Mesenchymal stem cell (in vitro differentiated cells and primary cell): ENCODE measurements around the gene LSP1.
"Not testable (repeated sequence)": the region's sequence is repeated elsewhere in the genome, so short reads cannot be mapped to it uniquely, and the experiment has no call there.

Experiments
- DNase-seq: peaks from one replicate; pipeline ENCODE4 v3.0.0-alpha.2; 2013
- H2AFZ ChIP-seq: one replicate; pipeline ENCODE4 v1.6.1; 2013; ENCODE audit warnings: low read depth, mild to moderate bottlenecking, control low read depth, inconsistent platforms, low read length, moderate library complexity
- H2AK5ac ChIP-seq: 2 replicates; pipeline ENCODE4 v1.6.1; 2013; ENCODE audit warnings: low read length, moderate library complexity, mild to moderate bottlenecking, inconsistent platforms; ENCODE audit not compliant: severe bottlenecking
- H2BK120ac ChIP-seq: one replicate; pipeline ENCODE4 v1.6.1; 2013; ENCODE audit warnings: low read depth, mild to moderate bottlenecking, inconsistent platforms, low read length, moderate library complexity
- H2BK12ac ChIP-seq, 2 experiments: one replicate each; pipeline ENCODE4 v1.6.1; 2013; ENCODE audit warnings: inconsistent platforms in 2 of 2, low read length in 2 of 2, mild to moderate bottlenecking in 2 of 2, moderate library complexity in 2 of 2, control low read depth in 1 of 2
- H2BK15ac ChIP-seq: one replicate; pipeline ENCODE4 v1.6.1; 2013; ENCODE audit warnings: mild to moderate bottlenecking, low read depth, inconsistent platforms; ENCODE audit not compliant: poor library complexity, severe bottlenecking
- H2BK5ac ChIP-seq: 2 replicates; pipeline ENCODE4 v1.6.1; 2013; ENCODE audit warnings: low read depth, mild to moderate bottlenecking, low read length, control low read depth, inconsistent platforms; ENCODE audit not compliant: poor library complexity, severe bottlenecking
- H3K14ac ChIP-seq, 2 experiments: one replicate each; pipeline ENCODE4 v1.6.1; 2013; ENCODE audit warnings: inconsistent platforms in 2 of 2, low read length in 2 of 2, control low read depth in 1 of 2, mild to moderate bottlenecking in 1 of 2, moderate library complexity in 1 of 2
- H3K18ac ChIP-seq, 2 experiments: one replicate each; pipeline ENCODE4 v1.6.1; 2013; ENCODE audit warnings: inconsistent platforms in 2 of 2, low read length in 2 of 2, control low read depth in 1 of 2, low read depth in 1 of 2, mild to moderate bottlenecking in 1 of 2
- H3K23ac ChIP-seq, 2 experiments: one replicate each; pipeline ENCODE4 v1.6.1; 2013; ENCODE audit warnings: inconsistent platforms in 2 of 2, low read length in 2 of 2, mild to moderate bottlenecking in 2 of 2, moderate library complexity in 2 of 2, control low read depth in 1 of 2
- H3K27ac ChIP-seq: 2 replicates; pipeline ENCODE4 v1.5.1; 2013; ENCODE audit warnings: mild to moderate bottlenecking, moderate library complexity, low read length, control low read depth, inconsistent platforms; ENCODE audit not compliant: poor library complexity, severe bottlenecking
- H3K27me3 ChIP-seq, 2 experiments: 2 replicates each; pipeline versions ENCODE4 v1.6.1 to v1.7.0; 2013; ENCODE audit warnings: low read length in 2 of 2, mild to moderate bottlenecking in 2 of 2, moderate library complexity in 2 of 2, control low read depth in 1 of 2, inconsistent platforms in 1 of 2; ENCODE audit not compliant: control insufficient read depth in 1 of 2, insufficient read depth in 1 of 2
- H3K36me3 ChIP-seq, 2 experiments: 2 replicates each; pipeline versions ENCODE4 v1.6.1 to v1.7.0; 2013; ENCODE audit warnings: low read length in 2 of 2, control low read depth in 1 of 2, inconsistent platforms in 1 of 2, low read depth in 1 of 2, mild to moderate bottlenecking in 1 of 2; ENCODE audit not compliant: insufficient read depth in 2 of 2, control insufficient read depth in 1 of 2
- H3K4ac ChIP-seq, 2 experiments: one replicate each; pipeline ENCODE4 v1.6.1; 2013; ENCODE audit warnings: inconsistent platforms in 2 of 2, low read length in 2 of 2, mild to moderate bottlenecking in 2 of 2, moderate library complexity in 2 of 2, control low read depth in 1 of 2, low read depth in 1 of 2
- H3K4me1 ChIP-seq: 2 replicates; pipeline ENCODE4 v1.6.1; 2013; ENCODE audit warnings: low read depth, low read length, control low read depth; ENCODE audit not compliant: control insufficient read depth, insufficient read depth
- H3K4me2 ChIP-seq: 2 replicates; pipeline ENCODE4 v1.6.1; 2013; ENCODE audit warnings: low read length, mild to moderate bottlenecking, inconsistent platforms; ENCODE audit not compliant: poor library complexity, severe bottlenecking
- H3K4me3 ChIP-seq, 2 experiments: 2 replicates each; pipeline versions ENCODE4 v1.5.1 to v1.7.0; 2013; ENCODE audit warnings: low read length in 2 of 2, mild to moderate bottlenecking in 2 of 2, control low read depth in 1 of 2, low read depth in 1 of 2; ENCODE audit not compliant: insufficient read depth in 1 of 2
- H3K79me1 ChIP-seq: replicated peaks from 2 replicates; pipeline ENCODE4 v1.6.1; 2013; ENCODE audit warnings: mild to moderate bottlenecking, control low read depth, low read length, inconsistent platforms; ENCODE audit not compliant: poor library complexity, severe bottlenecking
- H3K9ac ChIP-seq: 2 replicates; pipeline ENCODE4 v1.7.0; 2013; ENCODE audit warnings: mild to moderate bottlenecking, low read length, moderate library complexity
- H3K9me3 ChIP-seq: 2 replicates; pipeline ENCODE4 v1.7.0; 2013; ENCODE audit warnings: mild to moderate bottlenecking, low read length; ENCODE audit not compliant: control insufficient read depth
- H4K8ac ChIP-seq: one replicate; pipeline ENCODE4 v1.6.1; 2013; ENCODE audit warnings: inconsistent platforms, mild to moderate bottlenecking, low read length, moderate library complexity
- H4K91ac ChIP-seq: one replicate; pipeline ENCODE4 v1.6.1; 2013; ENCODE audit warnings: mild to moderate bottlenecking, low read length, inconsistent platforms
- WGBS: methylation state at CpG from one replicate; pipeline ENCODE4 v1.1.7; 2013; ENCODE audit warnings: mixed read lengths; 5-methylcytosine and 5-hydroxymethylcytosine counted together

The LSP1 gene

DNA sequence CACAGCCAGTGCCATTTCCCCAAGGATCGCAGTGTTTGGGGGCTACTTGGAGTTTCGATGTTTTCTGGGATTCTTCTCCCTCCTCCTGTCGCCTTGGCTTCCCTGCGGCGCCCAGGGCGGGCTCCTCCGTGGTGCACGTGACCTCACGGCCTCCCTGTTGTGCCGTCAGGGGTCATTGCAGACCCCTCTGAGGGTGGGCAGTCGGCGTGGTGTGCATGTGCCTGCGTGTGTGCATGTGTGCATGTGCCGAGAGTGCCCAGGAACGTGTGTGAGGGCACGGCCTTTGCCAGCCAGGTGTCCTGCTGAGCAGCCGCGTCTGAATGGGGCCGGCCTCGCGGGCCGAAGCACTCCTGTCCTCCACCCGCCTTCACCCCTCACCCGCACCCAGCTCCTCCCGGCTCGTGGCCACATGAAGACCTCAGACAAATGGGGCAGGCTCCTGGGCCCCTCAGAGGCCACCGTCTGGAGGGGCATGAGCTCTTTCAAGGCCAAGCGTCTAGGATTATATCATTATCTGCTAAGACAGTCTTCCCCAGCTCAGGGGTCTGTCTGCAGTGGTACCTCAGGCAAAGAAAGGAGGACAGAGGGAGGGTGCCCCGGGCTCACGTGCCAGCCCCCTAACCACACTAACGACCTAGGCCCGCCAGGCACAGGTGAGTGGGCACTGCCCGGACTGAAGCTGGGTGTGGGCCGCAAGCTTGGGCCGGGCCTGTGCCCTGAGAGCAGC lies 84.9 kb downstream of the LSP1 start:
- Histone ChIP-seq H3K23ac (no peak overlapping the region), H3K27me3 (peaks cover 5 to 14% of the 10 kb centered on the region in 2 experiments), H2BK120ac (no peak overlapping the region), H3K4me1 (no peaks in the 10 kb centered on the region), H3K4ac (no peak overlapping the region), H3K18ac (no peak overlapping the region), H2BK5ac (no peak overlapping the region), H3K14ac (no peak overlapping the region), H2AFZ (no peak overlapping the region), H3K9me3 (no peaks in the 10 kb centered on the region), H3K9ac (no peak overlapping the region), H3K36me3 (no peaks in the 10 kb centered on the region), H3K27ac (no peak overlapping the region), H3K4me3 (no peak overlapping the region), H4K91ac (no peak overlapping the region), H2BK12ac (no peak overlapping the region), H2AK5ac (no peak overlapping the region), H2BK15ac (no peak overlapping the region), H3K79me1 (no peaks in the 10 kb centered on the region), H4K8ac (no peak overlapping the region), H3K4me2 (no peak overlapping the region)
- WGBS: 81% methylated on average over 35 of the region's 35 CpGs
- no peak for DNase-seq

GRCh38 chr11:1938343-1939005 lies 85.6 kb downstream of the LSP1 start:
- Histone ChIP-seq H2BK5ac (no peak overlapping the region), H3K14ac (no peak overlapping the region), H3K4me1 (no peaks in the 10 kb centered on the region), H3K36me3 (no peaks in the 10 kb centered on the region), H3K23ac (no peak overlapping the region), H3K9me3 (no peaks in the 10 kb centered on the region), H4K8ac (no peak overlapping the region), H3K4me3 (no peak overlapping the region), H3K4me2 (no peak overlapping the region), H2AK5ac (no peak overlapping the region), H2BK120ac (no peak overlapping the region), H3K27me3 (peaks cover 5 to 10% of the 10 kb centered on the region in 2 experiments), H3K79me1 (no peaks in the 10 kb centered on the region), H2BK12ac (no peak overlapping the region), H3K18ac (no peak overlapping the region), H2AFZ (no peak overlapping the region), H3K9ac (no peak overlapping the region), H2BK15ac (no peak overlapping the region), H3K27ac (no peak overlapping the region), H4K91ac (no peak overlapping the region), H3K4ac (no peak overlapping the region)
- DNase-seq: no peak
- WGBS: 88% methylated on average over 23 of the region's 27 CpGs

- DNase-seq: no peak
- H2BK120ac ChIP-seq: no peak overlapping the region
- no peak overlapping the region for H3K4ac ChIP-seq
- no peak overlapping the region for H3K4me3 ChIP-seq
- no peak overlapping the region for H3K18ac ChIP-seq
- peak overlapping the region; percentile 43 for H3K9ac ChIP-seq
- H3K14ac ChIP-seq: no peak overlapping the region
- 57% methylated on average over 17 of the region's 23 CpGs for WGBS
- H3K27ac ChIP-seq: no peak overlapping the region
- no peaks in the 10 kb centered on the region for H3K9me3 ChIP-seq
- no peak overlapping the region for H4K8ac ChIP-seq
- H3K23ac ChIP-seq: no peak overlapping the region
- no peak overlapping the region for H2BK15ac ChIP-seq
- H4K91ac ChIP-seq: no peak overlapping the region
- H3K4me1 ChIP-seq: peaks cover 3% of the 10 kb centered on the region
- H3K27me3 ChIP-seq: peaks cover 5 to 7% of the 10 kb centered on the region in 2 experiments
- H2BK12ac ChIP-seq: no peak overlapping the region
- no peak overlapping the region for H3K4me2 ChIP-seq
- H2BK5ac ChIP-seq: no peak overlapping the region
- H3K36me3 ChIP-seq: no peaks in the 10 kb centered on the region
- no peak overlapping the region for H2AFZ ChIP-seq
- no peaks in the 10 kb centered on the region for H3K79me1 ChIP-seq
- no peak overlapping the region for H2AK5ac ChIP-seq
Measured at GRCh38 chr11:1939006-1939625, 86.2 kb downstream of the LSP1 start.

DNA sequence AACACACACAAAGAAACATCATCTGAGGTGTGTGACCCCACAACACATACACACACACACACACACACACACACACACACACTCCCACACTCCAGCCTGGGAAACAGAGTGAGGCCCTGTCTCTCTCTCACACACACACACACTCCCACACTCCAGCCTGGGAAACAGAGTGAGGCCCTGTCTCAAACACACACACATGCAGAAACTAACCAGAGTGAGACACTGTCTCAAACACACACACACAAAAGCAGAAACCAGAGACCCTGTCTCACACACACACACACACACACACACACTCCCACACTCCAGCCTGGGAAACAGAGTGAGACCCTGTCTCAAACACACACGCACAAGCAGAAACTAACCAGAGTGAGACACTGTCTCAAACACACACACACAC lies 86.9 kb downstream of the LSP1 start:
- H2BK12ac ChIP-seq: peak overlapping the region in 1 of 2 experiments; percentile 10
- not testable (repeated sequence) for H2BK15ac ChIP-seq, H3K79me1 ChIP-seq, H3K14ac ChIP-seq, H3K23ac ChIP-seq, H2AK5ac ChIP-seq, H3K4ac ChIP-seq, H3K4me3 ChIP-seq, H4K91ac ChIP-seq, H3K27me3 ChIP-seq, H3K4me2 ChIP-seq, H3K4me1 ChIP-seq, H3K36me3 ChIP-seq, H3K9me3 ChIP-seq, H3K27ac ChIP-seq, H2BK120ac ChIP-seq, H3K9ac ChIP-seq, H2AFZ ChIP-seq, H2BK5ac ChIP-seq
- WGBS: 85% methylated on average over 1 of the region's 1 CpG
- H3K18ac ChIP-seq: peak overlapping the region in 1 of 2 experiments; percentile 51
- peak; percentile 68 for DNase-seq
- H4K8ac ChIP-seq: peak overlapping the region; percentile 20
